ENCODE results near the gene CGB1. TPM values are rescaled to one million over a fixed set of nuclear protein-coding genes. Genes with fewer than 3 reads are reported as not detected.
A peak's percentile ranks its signal among the peaks of the same experiment; 100 is the strongest.

CGB1 gene
- total and polyA plus RNA-seq, 2 experiments from 2014 or later, result 3.2 TPM; not detected in 1

GRCh38 chr19:49073514-49074378 is 37.1 kb upstream of the CGB1 start:
- Histone ChIP-seq H3K36me3 (ENCODE audit: low read depth) (no peaks in the 10 kb centered on the region), H3K4me3 (no peak overlapping the region), H3K9me2 (ENCODE audit: insufficient read depth) (no peaks in the 10 kb centered on the region), H2AFZ (no peak overlapping the region), H3K79me2 (ENCODE audit: insufficient read depth) (no peaks in the 10 kb centered on the region), H3F3A (ENCODE audit: insufficient read depth) (no peaks in the 10 kb centered on the region), H3K4me1 (ENCODE audit: insufficient read depth) (no peaks in the 10 kb centered on the region), H3K27me3 (replicated peaks; ENCODE audit: insufficient read depth) (peaks cover 6% of the 10 kb centered on the region; the same call in 1 of the 2 replicates), H3K9me3 (ENCODE audit: low read depth) (no peaks in the 10 kb centered on the region), H4K20me1 (ENCODE audit: insufficient read depth) (no peaks in the 10 kb centered on the region), H3K9ac (no peak overlapping the region), H3K27ac (no peak overlapping the region), H3K4me2 (ENCODE audit: unreplicated experiment) (no peak overlapping the region)
- DNase-seq, result peak; percentile 45
- in situ Hi-C loops (cut with MboI), result no loop called here
- TF ChIP-seq EZH2phosphoT487 (IDR thresholded peaks at IDR 0.05; ENCODE audit: insufficient read depth, low read depth) (no peak), EZH2 (IDR thresholded peaks at IDR 0.05; ENCODE audit: insufficient read depth, poor library complexity, severe bottlenecking) (peak; percentile 14)
- WGBS, 2 experiments (ENCODE audit: low coverage in 1 of 2, low lambda C conversion rate in 2 of 2, missing lambda C conversion rate in 2 of 2), result 64 to 66% methylated on average over 20 to 23 of the region's 23 CpGs

- H3K9me3 ChIP-seq (ENCODE audit: low read depth), result no peaks in the 10 kb centered on the region
- 7 to 9% methylated on average over 73 to 82 of the region's 93 CpGs for WGBS, 2 experiments (ENCODE audit: low coverage in 1 of 2, low lambda C conversion rate in 2 of 2, missing lambda C conversion rate in 2 of 2)
- no peak overlapping the region for H3K27ac ChIP-seq
- no peaks in the 10 kb centered on the region for H4K20me1 ChIP-seq (ENCODE audit: insufficient read depth)
- no peaks in the 10 kb centered on the region for H3K36me3 ChIP-seq (ENCODE audit: low read depth)
- in situ Hi-C loops (cut with MboI), result no loop called here
- H3K4me2 ChIP-seq (ENCODE audit: unreplicated experiment), result no peak overlapping the region
- no peaks in the 10 kb centered on the region for H3K79me2 ChIP-seq (ENCODE audit: insufficient read depth)
- H2AFZ ChIP-seq, result peak overlapping the region; percentile 48; the same call in 1 of the 2 replicates
- 0 out of 2 replicates have a peak overlapping the region, but pooled peaks have one; percentile 22 for H3K4me3 ChIP-seq
- TF ChIP-seq EZH2phosphoT487 (IDR thresholded peaks at IDR 0.05; ENCODE audit: insufficient read depth, low read depth), result no peak
- TF ChIP-seq EZH2 (IDR thresholded peaks at IDR 0.05; ENCODE audit: insufficient read depth, poor library complexity, severe bottlenecking), result no peak
- H3K9me2 ChIP-seq (ENCODE audit: insufficient read depth), result no peaks in the 10 kb centered on the region
- H3K27me3 ChIP-seq (replicated peaks; ENCODE audit: insufficient read depth), result peaks cover 6% of the 10 kb centered on the region; the same call in 1 of the 2 replicates
- no peak overlapping the region for H3K9ac ChIP-seq
- DNase-seq, result peak; percentile 45
- no peaks in the 10 kb centered on the region for H3K4me1 ChIP-seq (ENCODE audit: insufficient read depth)
- peaks cover 4% of the 10 kb centered on the region; the same call in 1 of the 2 replicates for H3F3A ChIP-seq (ENCODE audit: insufficient read depth)
These were observed 35.3 kb upstream of the CGB1 start for GRCh38 chr19:49071860-49072547.

GRCh38 chr19:49070416-49070815 is 33.7 kb upstream of the CGB1 start:
- Histone ChIP-seq H3K4me2 (ENCODE audit: unreplicated experiment) (no peak overlapping the region), H3K4me1 (ENCODE audit: insufficient read depth) (no peaks in the 10 kb centered on the region), H3K27me3 (replicated peaks; ENCODE audit: insufficient read depth) (peaks cover 6% of the 10 kb centered on the region; the same call in 1 of the 2 replicates), H4K20me1 (ENCODE audit: insufficient read depth) (no peaks in the 10 kb centered on the region), H3K9me2 (ENCODE audit: insufficient read depth) (no peaks in the 10 kb centered on the region), H3K36me3 (ENCODE audit: low read depth) (no peaks in the 10 kb centered on the region), H3K9me3 (ENCODE audit: low read depth) (no peaks in the 10 kb centered on the region), H3K4me3 (no peak overlapping the region), H3F3A (ENCODE audit: insufficient read depth) (peaks cover 6% of the 10 kb centered on the region; the same call in 1 of the 2 replicates), H2AFZ (no peak overlapping the region), H3K79me2 (ENCODE audit: insufficient read depth) (no peaks in the 10 kb centered on the region), H3K27ac (no peak overlapping the region), H3K9ac (no peak overlapping the region)
- TF ChIP-seq EZH2phosphoT487 (IDR thresholded peaks at IDR 0.05; ENCODE audit: insufficient read depth, low read depth) (no peak), EZH2 (IDR thresholded peaks at IDR 0.05; ENCODE audit: insufficient read depth, poor library complexity, severe bottlenecking) (no peak)
- in situ Hi-C loops (cut with MboI), result no loop called here
- DNase-seq, result no peak
- WGBS, 2 experiments (ENCODE audit: low coverage in 1 of 2, low lambda C conversion rate in 2 of 2, missing lambda C conversion rate in 2 of 2), result 95 to 96% methylated on average over 21 of the region's 21 CpGs

- no peak for DNase-seq
- Histone ChIP-seq H2AFZ (no peak overlapping the region), H3K4me2 (ENCODE audit: unreplicated experiment) (no peak overlapping the region), H3K4me1 (ENCODE audit: insufficient read depth) (no peaks in the 10 kb centered on the region), H3F3A (ENCODE audit: insufficient read depth) (peaks cover 6% of the 10 kb centered on the region; the same call in 1 of the 2 replicates), H3K9me3 (ENCODE audit: low read depth) (no peaks in the 10 kb centered on the region), H3K4me3 (no peak overlapping the region), H3K79me2 (ENCODE audit: insufficient read depth) (no peaks in the 10 kb centered on the region), H3K27me3 (replicated peaks; ENCODE audit: insufficient read depth) (peaks cover 6% of the 10 kb centered on the region; the same call in 1 of the 2 replicates), H3K9me2 (ENCODE audit: insufficient read depth) (no peaks in the 10 kb centered on the region), H3K9ac (no peak overlapping the region), H3K27ac (no peak overlapping the region), H4K20me1 (ENCODE audit: insufficient read depth) (no peaks in the 10 kb centered on the region), H3K36me3 (ENCODE audit: low read depth) (no peaks in the 10 kb centered on the region)
- in situ Hi-C loops (cut with MboI), result no loop called here
- WGBS, 2 experiments (ENCODE audit: low coverage in 1 of 2, low lambda C conversion rate in 2 of 2, missing lambda C conversion rate in 2 of 2), result 92 to 93% methylated on average over 9 of the region's 9 CpGs
- no peak for TF ChIP-seq EZH2 (IDR thresholded peaks at IDR 0.05; ENCODE audit: insufficient read depth, poor library complexity, severe bottlenecking)
These were observed 32.3 kb upstream of the CGB1 start for GRCh38 chr19:49069026-49069425.
